ENCODE results near the gene XPA. TPM values are rescaled to one million over a fixed set of nuclear protein-coding genes. Genes with fewer than 3 reads are reported as not detected.

XPA gene
- total RNA-seq, 4 donors from 2014 or later: 8.2 to 21.1 (median 15.0) TPM

- TF ChIP-seq POLR2AphosphoS5 (IDR thresholded peaks at IDR 0.05) (no peak), POLR2A (IDR thresholded peaks at IDR 0.05) (no peak), EP300 (IDR thresholded peaks at IDR 0.05) (no peak)
- Histone ChIP-seq H3K27me3 (no peaks in the 10 kb centered on the region), H3K9me3 (no peaks in the 10 kb centered on the region)
These were observed 25.2 kb upstream of the XPA start for GRCh38 chr9:97722331-97722730.

GRCh38 chr9:97721396-97721795, 24.3 kb upstream of the XPA start:
- Histone ChIP-seq H3K9me3 (no peaks in the 10 kb centered on the region), H3K4me3 (no peak overlapping the region), H3K27ac (no peak overlapping the region), H3K27me3 (no peaks in the 10 kb centered on the region), H3K36me3 (no peaks in the 10 kb centered on the region), H3K4me1 (no peaks in the 10 kb centered on the region)
- no peak for DNase-seq (ENCODE audit: low spot score in 2 of 2)
- TF ChIP-seq POLR2AphosphoS5 (IDR thresholded peaks at IDR 0.05): no peak
- no peak for TF ChIP-seq EP300 (IDR thresholded peaks at IDR 0.05)
- no peak for TF ChIP-seq CTCF (IDR thresholded peaks at IDR 0.05)
- no peak for TF ChIP-seq POLR2A (IDR thresholded peaks at IDR 0.05)
- WGBS: 80% methylated on average over 2 of the region's 2 CpGs

More at GRCh38 chr9:97722331-97722730, 25.2 kb upstream of the XPA start:
- Histone ChIP-seq H3K36me3 (no peaks in the 10 kb centered on the region), H3K4me3 (no peak overlapping the region), H3K27ac (no peak overlapping the region), H3K4me1 (no peaks in the 10 kb centered on the region)
- DNase-seq (ENCODE audit: low spot score in 2 of 2): no peak
- WGBS: 60% methylated on average over 2 of the region's 2 CpGs

GRCh38 chr9:97717866-97718265, 20.7 kb upstream of the XPA start:
- Histone ChIP-seq H3K36me3 (no peaks in the 10 kb centered on the region), H3K27ac (no peak overlapping the region), H3K9me3 (no peaks in the 10 kb centered on the region), H3K4me3 (no peak overlapping the region), H3K4me1 (no peaks in the 10 kb centered on the region), H3K27me3 (no peaks in the 10 kb centered on the region)
- TF ChIP-seq POLR2A (IDR thresholded peaks at IDR 0.05) (no peak), POLR2AphosphoS5 (IDR thresholded peaks at IDR 0.05) (no peak), CTCF (IDR thresholded peaks at IDR 0.05) (no peak), EP300 (IDR thresholded peaks at IDR 0.05) (no peak)
- 65% methylated on average over 3 of the region's 3 CpGs for WGBS
- no peak for DNase-seq (ENCODE audit: low spot score in 2 of 2)

- WGBS: 62% methylated on average over 3 of the region's 3 CpGs
- no peak overlapping the region for H3K4me3 ChIP-seq
- no peak for DNase-seq (ENCODE audit: low spot score in 2 of 2)
- H3K9me3 ChIP-seq: no peaks in the 10 kb centered on the region
- no peak overlapping the region for H3K27ac ChIP-seq
- no peaks in the 10 kb centered on the region for H3K27me3 ChIP-seq
- TF ChIP-seq EP300 (IDR thresholded peaks at IDR 0.05): no peak
- TF ChIP-seq CTCF (IDR thresholded peaks at IDR 0.05): no peak
- TF ChIP-seq POLR2AphosphoS5 (IDR thresholded peaks at IDR 0.05): no peak
- TF ChIP-seq POLR2A (IDR thresholded peaks at IDR 0.05): no peak
- H3K36me3 ChIP-seq: no peaks in the 10 kb centered on the region
- peaks cover 6% of the 10 kb centered on the region for H3K4me1 ChIP-seq
These were observed 17.3 kb upstream of the XPA start for GRCh38 chr9:97714435-97714834.

GRCh38 chr9:97711223-97711626, 14.1 kb upstream of the XPA start:
- TF ChIP-seq EP300 (IDR thresholded peaks at IDR 0.05): no peak
- TF ChIP-seq POLR2AphosphoS5 (IDR thresholded peaks at IDR 0.05): no peak
- no peak for TF ChIP-seq POLR2A (IDR thresholded peaks at IDR 0.05)
- no peak for TF ChIP-seq CTCF (IDR thresholded peaks at IDR 0.05)
- H3K4me3 ChIP-seq: no peak overlapping the region
- no peaks in the 10 kb centered on the region for H3K36me3 ChIP-seq
- H3K9me3 ChIP-seq: no peaks in the 10 kb centered on the region
- peaks cover 7% of the 10 kb centered on the region for H3K27me3 ChIP-seq
- 29% methylated on average over 12 of the region's 12 CpGs for WGBS
- H3K27ac ChIP-seq: no peak overlapping the region
- H3K4me1 ChIP-seq: peaks cover 6% of the 10 kb centered on the region
- no peak for DNase-seq (ENCODE audit: low spot score in 2 of 2)
